ENCODE measurements around the gene AKAP8L. TPM values are rescaled to one million over a fixed set of nuclear protein-coding genes. Genes with fewer than 3 reads are reported as not detected.

The AKAP8L gene
- polyA plus RNA-seq, 2 donors: 37.9 to 75.5 TPM

DNA sequence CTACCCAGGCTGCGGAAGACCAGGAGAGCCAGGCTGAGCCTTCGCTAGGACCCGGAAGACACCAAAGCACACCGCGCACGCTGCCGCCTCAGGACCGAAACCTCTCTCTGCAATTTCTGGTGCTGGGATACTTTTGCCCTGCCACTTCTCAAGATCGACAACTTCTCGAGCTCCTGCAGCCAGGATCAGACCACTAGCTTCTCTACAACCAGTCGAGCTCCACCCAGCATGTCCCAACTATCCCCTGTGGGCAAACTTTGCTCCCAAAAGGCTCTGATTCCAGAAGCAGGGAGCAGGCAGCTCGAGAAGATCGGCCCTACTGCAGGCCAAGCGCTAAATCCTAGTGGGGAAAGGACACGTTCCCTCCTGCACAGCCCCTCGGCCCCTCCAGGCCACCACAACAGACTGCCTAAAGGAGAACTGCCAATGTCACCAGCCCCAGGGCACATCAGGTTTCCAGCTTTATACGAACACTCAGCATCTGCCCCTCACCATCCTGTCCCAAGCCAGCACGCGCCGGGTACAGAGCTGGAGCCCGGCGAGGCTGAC lies 40.2 kb downstream of the AKAP8L start:
- H3K4me3 ChIP-seq (ENCODE audit: low read depth in 1 of 2, low read length in 2 of 2): peak overlapping the region; percentile 72 to 98
- peaks cover 9 to 13% of the 10 kb centered on the region in 2 donors for H3K4me1 ChIP-seq (ENCODE audit: control insufficient read depth in 2 of 2, insufficient read depth in 2 of 2, low read length in 1 of 2)
- peaks cover 5 to 8% of the 10 kb centered on the region in 2 donors for H3K36me3 ChIP-seq (ENCODE audit: control insufficient read depth in 2 of 2, insufficient read depth in 2 of 2, low read length in 1 of 2)
- no peaks in the 10 kb centered on the region for H3K9me3 ChIP-seq (ENCODE audit: control insufficient read depth in 2 of 2, insufficient read depth in 1 of 2, low read depth in 1 of 2, low read length in 1 of 2)
- peak overlapping the region; percentile 95 to 98 for H3K27ac ChIP-seq (ENCODE audit: low read depth in 2 of 2, low read length in 1 of 2)
- WGBS, 2 donors: 0 to 1% methylated on average over 22 of the region's 22 CpGs
- H3K27me3 ChIP-seq (ENCODE audit: control insufficient read depth in 1 of 2, insufficient read depth in 2 of 2, low read length in 2 of 2): no peaks in the 10 kb centered on the region

DNA sequence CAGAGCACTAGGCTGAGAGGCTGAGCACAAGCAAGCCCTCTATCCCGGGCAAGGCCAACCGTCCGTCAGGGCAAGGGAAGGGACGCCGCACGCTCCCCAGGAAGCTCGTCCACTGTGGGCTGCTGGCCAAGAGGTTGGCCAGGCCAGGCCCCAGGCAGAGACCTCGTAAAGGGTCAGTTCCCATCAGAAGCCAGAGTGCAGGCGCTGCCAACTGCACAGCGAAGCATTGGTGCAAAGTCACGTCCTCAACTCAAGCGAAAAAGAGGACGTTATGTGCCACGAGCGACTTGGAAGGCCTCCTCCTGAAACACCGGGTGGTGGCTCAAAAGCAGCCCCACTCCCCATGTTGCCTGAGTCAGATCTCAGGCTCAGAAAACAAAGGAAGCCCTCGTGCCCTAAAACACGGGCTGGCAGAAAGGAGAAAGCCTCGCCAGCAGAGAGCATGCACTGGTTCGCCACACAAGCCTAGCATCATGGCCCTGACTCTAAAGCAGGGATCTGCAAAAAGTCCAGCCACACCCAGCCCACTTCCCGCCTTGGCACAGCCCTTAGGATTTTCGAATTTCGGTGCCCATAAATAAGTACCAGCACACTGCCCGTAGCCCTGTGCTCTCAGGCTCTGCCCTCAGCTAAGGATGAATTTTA lies 43.9 kb downstream of the AKAP8L start:
- WGBS, 2 donors: 62 to 70% methylated on average over 24 of the region's 24 CpGs
- peak overlapping the region in 1 of 2 donors; percentile 17 for H3K27ac ChIP-seq (ENCODE audit: low read depth in 2 of 2, low read length in 1 of 2)
- peaks cover 10 to 33% of the 10 kb centered on the region in 2 donors for H3K36me3 ChIP-seq (ENCODE audit: control insufficient read depth in 2 of 2, insufficient read depth in 2 of 2, low read length in 1 of 2)
- no peaks in the 10 kb centered on the region for H3K27me3 ChIP-seq (ENCODE audit: control insufficient read depth in 1 of 2, insufficient read depth in 2 of 2, low read length in 2 of 2)
- no peak overlapping the region for H3K4me3 ChIP-seq (ENCODE audit: low read depth in 1 of 2, low read length in 2 of 2)
- H3K4me1 ChIP-seq (ENCODE audit: control insufficient read depth in 2 of 2, insufficient read depth in 2 of 2, low read length in 1 of 2): peaks cover 9 to 13% of the 10 kb centered on the region in 2 donors
- H3K9me3 ChIP-seq (ENCODE audit: control insufficient read depth in 2 of 2, insufficient read depth in 1 of 2, low read depth in 1 of 2, low read length in 1 of 2): no peaks in the 10 kb centered on the region

DNA sequence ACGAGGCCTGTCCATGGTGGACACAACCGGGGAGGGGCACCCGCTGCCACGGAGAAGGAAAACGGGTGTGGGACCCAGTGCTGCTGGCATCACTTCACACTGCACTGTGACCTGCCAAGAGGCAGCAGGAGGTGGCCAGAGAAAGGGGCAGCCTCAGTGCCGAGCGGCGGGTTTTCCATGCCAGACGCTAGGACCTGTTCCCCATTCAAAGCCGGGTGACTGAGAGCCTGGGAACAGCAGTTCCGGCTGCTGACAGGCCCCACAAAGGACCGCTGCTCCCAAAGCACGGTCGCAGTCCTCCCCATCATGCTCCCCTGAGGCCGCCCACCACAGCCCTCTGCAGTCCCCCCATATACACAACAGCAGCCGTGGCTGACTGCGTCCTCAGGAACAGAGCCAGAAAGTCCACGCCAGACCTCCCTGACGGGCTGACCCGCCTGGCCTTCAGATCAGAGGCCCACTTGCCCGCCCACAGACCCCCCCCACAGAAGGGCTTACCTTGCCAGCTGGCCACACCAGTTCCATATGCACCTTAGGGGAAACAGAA lies 44.6 kb downstream of the AKAP8L start:
- Histone ChIP-seq H3K27me3 (ENCODE audit: control insufficient read depth in 1 of 2, insufficient read depth in 2 of 2, low read length in 2 of 2) (no peaks in the 10 kb centered on the region), H3K27ac (ENCODE audit: low read depth in 2 of 2, low read length in 1 of 2) (peak overlapping the region in 1 of 2 donors; percentile 15), H3K4me3 (ENCODE audit: low read depth in 1 of 2, low read length in 2 of 2) (no peak overlapping the region), H3K4me1 (ENCODE audit: control insufficient read depth in 2 of 2, insufficient read depth in 2 of 2, low read length in 1 of 2) (peaks cover 9 to 13% of the 10 kb centered on the region in 2 donors), H3K36me3 (ENCODE audit: control insufficient read depth in 2 of 2, insufficient read depth in 2 of 2, low read length in 1 of 2) (peaks cover 10 to 40% of the 10 kb centered on the region in 2 donors), H3K9me3 (ENCODE audit: control insufficient read depth in 2 of 2, insufficient read depth in 1 of 2, low read depth in 1 of 2, low read length in 1 of 2) (no peaks in the 10 kb centered on the region)
- WGBS, 2 donors: 73 to 74% methylated on average over 21 of the region's 21 CpGs

DNA sequence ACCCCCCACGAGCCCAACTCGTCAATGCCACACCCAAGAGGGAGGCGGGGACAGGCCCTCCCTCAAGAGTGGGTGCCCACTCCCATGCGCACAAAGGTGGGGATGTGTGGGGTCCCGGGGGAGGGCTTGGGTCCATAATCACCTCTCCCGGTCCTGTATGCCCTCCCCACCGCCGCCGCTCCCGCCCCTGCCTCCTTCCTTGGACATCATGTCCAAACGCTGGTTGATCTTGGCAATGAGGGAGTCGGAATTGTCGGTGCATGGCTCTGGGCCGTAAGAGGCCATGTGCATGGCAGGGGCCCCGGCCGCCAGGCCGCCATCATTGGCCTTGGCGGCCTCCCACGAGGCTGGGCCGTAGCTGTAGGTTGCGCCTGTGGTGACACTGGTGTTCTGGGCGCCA lies 45.1 kb downstream of the AKAP8L start:
- Histone ChIP-seq H3K27me3 (ENCODE audit: control insufficient read depth in 1 of 2, insufficient read depth in 2 of 2, low read length in 2 of 2) (no peaks in the 10 kb centered on the region), H3K36me3 (ENCODE audit: control insufficient read depth in 2 of 2, insufficient read depth in 2 of 2, low read length in 1 of 2) (peaks cover 10 to 45% of the 10 kb centered on the region in 2 donors), H3K4me3 (ENCODE audit: low read depth in 1 of 2, low read length in 2 of 2) (no peak overlapping the region), H3K4me1 (ENCODE audit: control insufficient read depth in 2 of 2, insufficient read depth in 2 of 2, low read length in 1 of 2) (peaks cover 9 to 13% of the 10 kb centered on the region in 2 donors), H3K27ac (ENCODE audit: low read depth in 2 of 2, low read length in 1 of 2) (no peak overlapping the region), H3K9me3 (ENCODE audit: control insufficient read depth in 2 of 2, insufficient read depth in 1 of 2, low read depth in 1 of 2, low read length in 1 of 2) (no peaks in the 10 kb centered on the region)
- WGBS, 2 donors: 88 to 91% methylated on average over 22 of the region's 22 CpGs

DNA sequence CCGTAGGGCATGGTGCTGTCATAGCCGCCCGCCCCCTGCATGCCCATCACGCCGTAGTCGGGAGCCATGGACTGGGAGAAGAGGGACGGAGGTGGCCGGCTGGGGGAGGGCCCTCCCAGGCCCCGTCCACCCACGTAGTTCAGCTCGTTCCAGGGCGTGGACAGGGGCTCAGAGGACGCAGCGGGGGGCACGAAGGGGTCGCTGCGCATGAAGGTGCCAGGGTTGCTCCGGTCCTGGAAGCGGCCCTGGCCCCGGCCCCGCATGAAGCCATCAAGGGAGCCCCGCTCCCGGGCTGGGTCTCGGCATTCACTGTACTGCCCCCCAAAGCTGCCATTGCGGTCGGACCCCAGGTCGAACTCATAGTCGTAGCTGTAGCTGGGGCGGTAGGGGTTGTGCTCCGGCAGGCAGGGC lies 45.9 kb downstream of the AKAP8L start:
- WGBS, 2 donors: 94 to 95% methylated on average over 27 to 30 of the region's 30 CpGs
- H3K27me3 ChIP-seq (ENCODE audit: control insufficient read depth in 1 of 2, insufficient read depth in 2 of 2, low read length in 2 of 2): no peaks in the 10 kb centered on the region
- no peak overlapping the region for H3K4me3 ChIP-seq (ENCODE audit: low read depth in 1 of 2, low read length in 2 of 2)
- H3K9me3 ChIP-seq (ENCODE audit: control insufficient read depth in 2 of 2, insufficient read depth in 1 of 2, low read depth in 1 of 2, low read length in 1 of 2): no peaks in the 10 kb centered on the region
- H3K36me3 ChIP-seq (ENCODE audit: control insufficient read depth in 2 of 2, insufficient read depth in 2 of 2, low read length in 1 of 2): peaks cover 10 to 53% of the 10 kb centered on the region in 2 donors
- no peak overlapping the region for H3K27ac ChIP-seq (ENCODE audit: low read depth in 2 of 2, low read length in 1 of 2)
- peaks cover 9 to 13% of the 10 kb centered on the region in 2 donors for H3K4me1 ChIP-seq (ENCODE audit: control insufficient read depth in 2 of 2, insufficient read depth in 2 of 2, low read length in 1 of 2)

DNA sequence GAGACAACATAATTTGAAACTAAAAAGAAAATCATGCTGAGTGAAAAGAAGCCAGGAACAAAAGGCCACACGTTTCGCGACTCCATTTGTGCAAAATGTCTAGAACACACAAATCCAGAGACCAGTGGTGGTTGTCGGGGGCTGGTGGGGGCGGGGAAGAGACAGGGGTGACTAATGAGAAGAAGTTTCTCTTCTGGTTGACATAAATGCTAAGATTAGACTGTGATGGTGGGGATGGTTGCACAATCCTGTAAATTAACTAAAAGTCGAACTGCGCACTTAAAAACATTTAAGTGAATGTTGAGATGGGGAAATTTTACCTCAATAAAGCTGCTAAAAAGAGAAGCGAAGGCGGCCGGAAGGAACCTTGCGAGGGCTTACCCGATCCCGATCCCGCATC lies 46.3 kb downstream of the AKAP8L start:
- no peak overlapping the region for H3K4me3 ChIP-seq (ENCODE audit: low read depth in 1 of 2, low read length in 2 of 2)
- H3K36me3 ChIP-seq (ENCODE audit: control insufficient read depth in 2 of 2, insufficient read depth in 2 of 2, low read length in 1 of 2): peaks cover 10 to 57% of the 10 kb centered on the region in 2 donors
- H3K27ac ChIP-seq (ENCODE audit: low read depth in 2 of 2, low read length in 1 of 2): no peak overlapping the region
- 93% methylated on average over 14 of the region's 14 CpGs for WGBS, 2 donors
- H3K9me3 ChIP-seq (ENCODE audit: control insufficient read depth in 2 of 2, insufficient read depth in 1 of 2, low read depth in 1 of 2, low read length in 1 of 2): no peaks in the 10 kb centered on the region
- peaks cover 5 to 13% of the 10 kb centered on the region in 2 donors for H3K4me1 ChIP-seq (ENCODE audit: control insufficient read depth in 2 of 2, insufficient read depth in 2 of 2, low read length in 1 of 2)
- no peaks in the 10 kb centered on the region for H3K27me3 ChIP-seq (ENCODE audit: control insufficient read depth in 1 of 2, insufficient read depth in 2 of 2, low read length in 2 of 2)

DNA sequence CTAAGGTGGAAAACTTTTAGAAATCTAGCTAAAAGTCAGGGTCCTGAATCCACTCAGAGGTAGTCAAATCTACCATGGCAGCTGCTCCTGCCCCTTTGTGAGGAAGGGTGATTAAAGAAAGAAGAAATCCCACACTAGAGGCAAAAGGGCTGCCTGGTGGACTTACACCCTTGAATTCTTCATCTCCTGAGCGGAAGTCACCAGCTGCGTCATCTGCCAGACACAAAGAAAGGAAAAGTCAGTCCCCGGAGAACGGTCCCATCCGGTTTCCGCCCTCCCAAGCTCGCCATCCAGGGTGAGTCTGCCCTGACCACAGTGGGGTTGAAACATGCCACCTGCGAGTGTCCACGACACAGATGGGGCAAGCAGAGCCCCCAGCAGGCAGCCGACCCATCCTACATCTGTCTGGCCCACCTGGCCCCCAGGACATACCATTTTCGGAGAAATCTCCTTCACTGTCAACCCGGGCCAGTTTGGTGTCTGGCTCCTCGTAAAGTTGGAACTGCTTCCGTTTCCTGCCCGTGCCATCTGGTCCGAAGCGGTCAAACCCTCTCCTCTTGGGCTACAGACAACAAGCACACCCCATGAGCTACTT lies 46.9 kb downstream of the AKAP8L start:
- no peaks in the 10 kb centered on the region for H3K9me3 ChIP-seq (ENCODE audit: control insufficient read depth in 2 of 2, insufficient read depth in 1 of 2, low read depth in 1 of 2, low read length in 1 of 2)
- 88 to 90% methylated on average over 17 of the region's 17 CpGs for WGBS, 2 donors
- H3K36me3 ChIP-seq (ENCODE audit: control insufficient read depth in 2 of 2, insufficient read depth in 2 of 2, low read length in 1 of 2): peaks cover 10 to 57% of the 10 kb centered on the region in 2 donors
- H3K27ac ChIP-seq (ENCODE audit: low read depth in 2 of 2, low read length in 1 of 2): no peak overlapping the region
- peaks cover 2 to 8% of the 10 kb centered on the region in 2 donors for H3K4me1 ChIP-seq (ENCODE audit: control insufficient read depth in 2 of 2, insufficient read depth in 2 of 2, low read length in 1 of 2)
- no peaks in the 10 kb centered on the region for H3K27me3 ChIP-seq (ENCODE audit: control insufficient read depth in 1 of 2, insufficient read depth in 2 of 2, low read length in 2 of 2)
- no peak overlapping the region for H3K4me3 ChIP-seq (ENCODE audit: low read depth in 1 of 2, low read length in 2 of 2)

DNA sequence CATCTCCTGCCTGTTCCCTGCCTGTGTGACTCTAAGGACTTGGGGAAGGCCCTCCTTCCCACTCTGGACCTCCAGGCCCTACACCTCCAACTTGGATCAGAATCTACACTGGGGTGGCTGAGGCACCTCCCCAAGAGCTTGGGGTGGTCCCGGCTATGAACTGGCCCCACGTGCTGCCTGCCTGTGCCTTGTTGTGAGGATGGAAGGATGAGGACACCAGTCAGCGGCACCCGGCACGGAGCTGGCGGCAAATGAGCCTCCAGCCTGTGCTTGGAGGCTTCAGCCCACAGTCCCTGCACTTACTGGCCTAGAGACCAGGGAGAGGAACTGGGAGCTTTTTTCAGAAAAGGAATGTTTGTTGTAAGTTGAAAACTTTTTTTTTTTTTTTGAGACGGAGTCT lies 47.7 kb downstream of the AKAP8L start:
- Histone ChIP-seq H3K27ac (ENCODE audit: low read depth in 2 of 2, low read length in 1 of 2) (no peak overlapping the region), H3K9me3 (ENCODE audit: control insufficient read depth in 2 of 2, insufficient read depth in 1 of 2, low read depth in 1 of 2, low read length in 1 of 2) (no peaks in the 10 kb centered on the region), H3K4me3 (ENCODE audit: low read depth in 1 of 2, low read length in 2 of 2) (no peak overlapping the region), H3K4me1 (ENCODE audit: control insufficient read depth in 2 of 2, insufficient read depth in 2 of 2, low read length in 1 of 2) (peaks cover 2 to 6% of the 10 kb centered on the region in 2 donors), H3K27me3 (ENCODE audit: control insufficient read depth in 1 of 2, insufficient read depth in 2 of 2, low read length in 2 of 2) (no peaks in the 10 kb centered on the region), H3K36me3 (ENCODE audit: control insufficient read depth in 2 of 2, insufficient read depth in 2 of 2, low read length in 1 of 2) (peaks cover 10 to 57% of the 10 kb centered on the region in 2 donors)
- 96 to 97% methylated on average over 7 of the region's 7 CpGs for WGBS, 2 donors

DNA sequence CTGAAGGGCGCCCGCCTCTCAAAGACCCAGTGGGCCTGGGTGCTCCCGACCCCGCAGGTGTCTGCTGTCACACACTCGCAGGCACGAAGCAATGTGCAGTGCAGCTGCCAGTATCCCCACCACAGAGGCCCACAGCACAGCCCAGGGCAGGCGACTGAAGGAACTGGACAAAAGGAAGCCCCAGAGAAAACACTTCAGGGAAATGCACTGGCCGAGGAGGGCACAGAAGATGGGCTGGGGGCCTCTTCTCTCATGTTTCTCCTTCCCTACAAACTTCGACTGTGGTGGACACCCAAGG lies 49.2 kb downstream of the AKAP8L start:
- H3K4me1 ChIP-seq (ENCODE audit: control insufficient read depth in 2 of 2, insufficient read depth in 2 of 2, low read length in 1 of 2): peaks cover 0 to 4% of the 10 kb centered on the region in 2 donors
- H3K4me3 ChIP-seq (ENCODE audit: low read depth in 1 of 2, low read length in 2 of 2): no peak overlapping the region
- H3K9me3 ChIP-seq (ENCODE audit: control insufficient read depth in 2 of 2, insufficient read depth in 1 of 2, low read depth in 1 of 2, low read length in 1 of 2): no peaks in the 10 kb centered on the region
- H3K27me3 ChIP-seq (ENCODE audit: control insufficient read depth in 1 of 2, insufficient read depth in 2 of 2, low read length in 2 of 2): no peaks in the 10 kb centered on the region
- peaks cover 19 to 64% of the 10 kb centered on the region in 2 donors for H3K36me3 ChIP-seq (ENCODE audit: control insufficient read depth in 2 of 2, insufficient read depth in 2 of 2, low read length in 1 of 2)
- no peak overlapping the region for H3K27ac ChIP-seq (ENCODE audit: low read depth in 2 of 2, low read length in 1 of 2)
- 95 to 96% methylated on average over 9 of the region's 9 CpGs for WGBS, 2 donors
